ENCODE measurements around the gene SEPTIN10.
"Not testable (repeated sequence)": the region's sequence is repeated elsewhere in the genome, so short reads cannot be mapped to it uniquely, and the experiment has no call there.

Gene SEPTIN10

GRCh38 chr2:109633284-109633961 is 19.7 kb upstream of the SEPTIN10 start:
- DNase-seq, result no peak

GRCh38 chr2:109632158-109632789 is 18.5 kb upstream of the SEPTIN10 start:
- no peak for DNase-seq

- DNase-seq, result no peak
Observed at GRCh38 chr2:109631741-109632140, 18.0 kb upstream of the SEPTIN10 start.

GRCh38 chr2:109630441-109631430 is 17.0 kb upstream of the SEPTIN10 start:
- DNase-seq, result no peak

GRCh38 chr2:109629867-109630266 is 16.1 kb upstream of the SEPTIN10 start:
- DNase-seq, result no peak

- not testable (repeated sequence) for DNase-seq
Observed at GRCh38 chr2:109628321-109628720, 14.6 kb upstream of the SEPTIN10 start.

GRCh38 chr2:109624339-109624738 is 10.6 kb upstream of the SEPTIN10 start:
- no peak for DNase-seq

GRCh38 chr2:109623923-109624322 is 10.2 kb upstream of the SEPTIN10 start:
- DNase-seq, result no peak

GRCh38 chr2:109623297-109623696 is 9.5 kb upstream of the SEPTIN10 start:
- DNase-seq, result no peak

- DNase-seq, result no peak
Observed at GRCh38 chr2:109619032-109619615, 5.4 kb upstream of the SEPTIN10 start.

GRCh38 chr2:109616184-109616583 is 2.4 kb upstream of the SEPTIN10 start:
- no peak for DNase-seq

- no peak for DNase-seq
Observed at GRCh38 chr2:109615637-109616144, 1.9 kb upstream of the SEPTIN10 start.

GRCh38 chr2:109614715-109615636 is 1.2 kb upstream of the SEPTIN10 start:
- peak; percentile 25 for DNase-seq

- no peak for DNase-seq
Observed at GRCh38 chr2:109613081-109613921, 465 bp downstream of the SEPTIN10 start.

- no peak for DNase-seq
Observed at GRCh38 chr2:109611467-109612095, 2.2 kb downstream of the SEPTIN10 start.

GRCh38 chr2:109609352-109610024 is 4.3 kb downstream of the SEPTIN10 start:
- DNase-seq, result no peak

GRCh38 chr2:109607766-109608165 is 6.0 kb downstream of the SEPTIN10 start:
- no peak for DNase-seq

- DNase-seq, result no peak
Observed at GRCh38 chr2:109604597-109604996, 9.2 kb downstream of the SEPTIN10 start.

- no peak for DNase-seq
Observed at GRCh38 chr2:109602617-109603188, 11.1 kb downstream of the SEPTIN10 start.
